T-cell (primary cell): ENCODE data around the gene SNX15. TPM values are rescaled to one million over a fixed set of nuclear protein-coding genes. Genes with fewer than 3 reads are reported as not detected.

ENCODE experiments used
- ATAC-seq, 4 experiments: fragments of 200-7000 bp in 3 of 4; fragments of 150-1000 bp in 1 of 4; cut with Tn5 transposase; replicated peaks in 1 of 4; 1 replicate in 3 of 4; 2 replicates in 1 of 4; pipeline ENCODE4 v1.10.0; 2021; ENCODE audit warnings: moderate library complexity in 3 of 4, mild to moderate bottlenecking in 2 of 4, moderate number of reproducible peaks in 1 of 4
- CTCF ChIA-PET, 2 donors: fragments of 300-600 bp; sonication (Branson Sonifier 250); formaldehyde crosslinking; loops; one replicate each; lab custom pipeline; 2022; ENCODE audit warnings: antibody characterized with exemption in 2 of 2; lab: Charles Lee
- POLR2A ChIA-PET, 2 donors: fragments of 300-600 bp; sonication (Branson Sonifier 250); formaldehyde crosslinking; loops; one replicate each; lab custom pipeline; 2022; ENCODE audit warnings: antibody characterized with exemption in 2 of 2; lab: Charles Lee
- DNase-seq, 35 experiments: peaks; one replicate each; pipeline versions ENCODE4 v3.0.0 to v3.0.0-alpha.2; 2013 to 2023
- H3K27ac ChIP-seq: one replicate; pipeline ENCODE4 v1.5.1; 2013; ENCODE audit warnings: low read length
- H3K27me3 ChIP-seq, 2 experiments: replicated peaks in 1 of 2; 1 replicate in 1 of 2; 2 replicates in 1 of 2; pipeline versions ENCODE4 v1.6.1 to v1.7.0; 2013; ENCODE audit warnings: low read length in 1 of 2, mixed read lengths in 1 of 2; ENCODE audit not compliant: control insufficient read depth in 2 of 2, insufficient read depth in 2 of 2; ENCODE audit errors: extremely low read depth in 1 of 2
- H3K36me3 ChIP-seq, 2 donors: 1 replicate in 1 of 2; 2 replicates in 1 of 2; pipeline versions ENCODE4 v1.6.1 to v1.7.0; 2013; ENCODE audit warnings: low read length in 1 of 2; ENCODE audit not compliant: control insufficient read depth in 2 of 2, insufficient read depth in 1 of 2; ENCODE audit errors: extremely low read depth in 1 of 2
- H3K4me1 ChIP-seq, 2 experiments: 1 replicate in 1 of 2; 2 replicates in 1 of 2; pipeline versions ENCODE4 v1.6.1 to v1.7.0; 2013; ENCODE audit warnings: low read length in 2 of 2, mixed read lengths in 1 of 2; ENCODE audit not compliant: insufficient read depth in 2 of 2, control insufficient read depth in 1 of 2; ENCODE audit errors: extremely low read depth in 1 of 2
- H3K4me3 ChIP-seq, 2 donors: 1 replicate in 1 of 2; 2 replicates in 1 of 2; pipeline versions ENCODE4 v1.5.1 to v1.7.0; 2013; ENCODE audit warnings: mild to moderate bottlenecking in 2 of 2, low read length in 1 of 2, moderate library complexity in 1 of 2; ENCODE audit not compliant: control insufficient read depth in 1 of 2; ENCODE audit errors: extremely low read depth in 1 of 2
- H3K9me3 ChIP-seq: 2 replicates; pipeline ENCODE4 v1.7.0; 2013
- H3K27ac Mint-ChIP-seq, 2 donors: one replicate each; pipeline ENCODE4 v1.8.0; 2020 to 2021; ENCODE audit warnings: mild to moderate bottlenecking in 2 of 2, mixed read lengths in 2 of 2
- H3K27me3 Mint-ChIP-seq, 2 donors: one replicate each; pipeline ENCODE4 v1.8.0; 2021 to 2022; ENCODE audit warnings: mixed read lengths in 2 of 2
- H3K36me3 Mint-ChIP-seq: one replicate; pipeline ENCODE4 v1.8.0; 2021; ENCODE audit warnings: mixed read lengths
- H3K4me1 Mint-ChIP-seq, 3 donors: one replicate each; pipeline ENCODE4 v1.8.0; 2020 to 2022; ENCODE audit warnings: mixed read lengths in 3 of 3, mild to moderate bottlenecking in 1 of 3
- H3K4me3 Mint-ChIP-seq, 3 donors: one replicate each; pipeline ENCODE4 v1.8.0; 2020 to 2022; ENCODE audit warnings: mild to moderate bottlenecking in 3 of 3, mixed read lengths in 3 of 3, moderate library complexity in 3 of 3
- H3K9me3 Mint-ChIP-seq, 3 donors: one replicate each; pipeline ENCODE4 v1.8.0; 2020 to 2022; ENCODE audit warnings: mixed read lengths in 3 of 3
- WGBS: methylation state at CpG from one replicate; pipeline ENCODE4 v1.1.5; 2013; ENCODE audit warnings: missing lambda C conversion rate; ENCODE audit not compliant: insufficient coverage; 5-methylcytosine and 5-hydroxymethylcytosine counted together
- total RNA-seq, 35 experiments: library from RNA in 6 of 35; stranded (reverse) in 6 of 35; fragments of 120-200 nt in 1 of 35; gene quantifications; one replicate each; pipeline versions ENCODE4 v1.2.1 to v1.2.4 and lab custom pipeline; 2013 to 2026

Gene SNX15
- total RNA-seq, 5 donors from 2014 or later (not counting 1 experiment from before 2014, with no cell fraction given): 19.6 to 28.6 (median 25.4) TPM

DNA sequence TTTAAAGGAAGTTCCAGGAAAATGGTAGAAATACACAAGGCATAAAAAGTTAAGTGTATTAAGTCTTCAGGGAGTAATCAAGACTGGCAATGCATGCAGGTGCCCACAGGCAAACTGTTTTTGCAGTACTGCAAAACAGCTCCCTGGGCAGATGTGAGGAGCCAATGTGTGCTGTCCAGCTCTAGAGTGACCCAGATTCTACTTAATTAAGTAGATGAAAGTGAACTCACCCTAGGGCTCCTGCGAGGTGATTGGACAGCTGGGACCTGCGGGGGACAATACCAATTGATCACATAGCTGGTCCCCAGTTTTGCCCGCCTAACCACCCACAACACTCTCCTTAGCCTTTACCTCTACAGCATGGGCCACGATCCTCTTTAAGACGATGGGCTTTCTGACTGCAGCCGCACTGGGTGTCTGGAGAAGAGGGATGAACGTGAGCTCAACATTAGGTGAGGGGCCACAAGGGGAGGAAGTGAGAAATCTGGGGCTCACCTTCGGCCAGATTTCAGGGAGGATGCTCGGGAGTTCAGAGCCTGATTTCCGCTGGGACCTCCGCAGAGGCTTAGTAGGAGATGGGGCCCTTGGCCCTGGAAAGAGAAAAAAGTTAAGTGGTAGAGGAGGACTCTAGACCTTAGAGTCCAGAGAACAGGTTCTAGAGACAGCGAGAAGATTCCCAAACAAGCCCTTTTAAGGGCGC lies 56.0 kb downstream of the SNX15 start:
- Mint-ChIP-seq H3K36me3 (peaks cover 6% of the 10 kb centered on the region), H3K27me3 (no peaks in the 10 kb centered on the region), H3K9me3 (no peaks in the 10 kb centered on the region), H3K4me3 (peak overlapping the region; percentile 88 to 93 (median 89)), H3K4me1 (peaks cover 28 to 38% (median 35%) of the 10 kb centered on the region in 3 donors), H3K27ac (peak overlapping the region; percentile 46 to 96)
- Histone ChIP-seq H3K36me3 (peaks cover 13 to 28% of the 10 kb centered on the region in 2 donors), H3K4me1 (peaks cover 11 to 27% of the 10 kb centered on the region in 2 experiments), H3K4me3 (peak overlapping the region; percentile 83 to 89), H3K9me3 (no peaks in the 10 kb centered on the region), H3K27ac (peak overlapping the region; percentile 92), H3K27me3 (no peaks in the 10 kb centered on the region)
- POLR2A ChIA-PET: interaction anchor here in 1 of 2 donors (0.6 kb wide), 1 partner anchor 574 kb away, joined by 3 read pairs; no protein-coding TSS in a partner anchor
- ATAC-seq: no peak
- WGBS: 3% methylated on average over 8 of the region's 13 CpGs
- peak in 1 of 35 experiments; percentile 2 for DNase-seq
- CTCF ChIA-PET: interaction anchor here (0.6 to 1.6 kb wide), 2 partner anchors 39 to 63 kb away, joined by 6 read pairs; partner anchors contain the start of genes FAU (in 1 of the 2) and MRPL49 (in 1 of the 2)

DNA sequence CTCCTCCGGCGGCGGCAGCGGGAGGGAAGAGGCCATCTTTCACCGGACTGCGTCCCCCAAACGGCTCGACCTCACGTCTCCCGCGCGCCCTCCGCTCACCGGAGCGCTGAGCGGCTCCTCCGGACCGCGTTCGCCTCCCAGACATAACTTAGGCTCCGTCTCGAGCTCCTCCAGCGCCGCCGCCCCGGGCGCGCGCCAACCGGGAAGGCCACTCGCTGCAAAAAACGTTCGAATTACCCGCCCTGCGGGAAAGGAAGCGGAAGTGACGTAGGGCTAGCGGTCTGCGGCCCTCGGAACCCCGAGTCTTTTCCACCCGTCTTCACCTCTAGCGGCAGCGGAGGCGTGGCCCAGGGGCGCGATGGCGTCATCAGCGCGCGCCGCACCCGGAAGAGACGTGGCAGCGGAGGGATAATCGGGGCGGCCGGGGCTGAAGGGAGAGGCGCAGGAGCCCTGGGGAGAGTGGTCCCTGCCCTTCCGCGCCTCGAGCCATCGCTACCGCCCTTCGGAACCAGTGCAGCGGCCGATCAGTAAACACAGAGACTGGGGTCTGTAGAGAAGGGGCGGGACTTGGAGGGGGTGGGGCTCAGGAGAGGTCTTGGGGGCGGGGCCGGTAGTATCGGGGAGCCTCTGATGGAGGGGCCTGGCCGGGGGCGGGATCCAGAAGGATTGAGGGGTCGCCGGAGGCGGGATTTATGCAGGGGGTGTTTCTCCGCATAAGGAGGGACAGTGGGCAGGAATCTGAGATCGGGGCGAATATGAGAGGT lies 56.8 kb downstream of the SNX15 start, which contains the start of the genes CDCA5 and ZFPL1:
CDCA5 (minus strand) TSS at position 207 of the 764 bp plus-strand sequence; CDS start at position 145, 62 bp downstream.
ZFPL1 (plus strand) TSS at position 389 of the 764 bp plus-strand sequence. CDS start 477 bp downstream, outside the sequence.
- POLR2A ChIA-PET: interaction anchor here in 1 of 2 donors (0.6 kb wide), 1 partner anchor 573 kb away, joined by 3 read pairs; no protein-coding TSS in a partner anchor
- peaks cover 13% of the 10 kb centered on the region for H3K36me3 Mint-ChIP-seq
- Histone ChIP-seq H3K4me3 (peak within 1 kb of the TSS; percentile 83 to 89), H3K9me3 (no peaks in the 10 kb centered on the region), H3K4me1 (peaks cover 11 to 22% of the 10 kb centered on the region in 2 experiments), H3K27ac (peak within 1 kb of the TSS; percentile 92), H3K27me3 (no peaks in the 10 kb centered on the region), H3K36me3 (peaks cover 15 to 35% of the 10 kb centered on the region in 2 donors)
- peak; percentile 91 to 98 (median 95) for DNase-seq
- H3K27me3 Mint-ChIP-seq: no peaks in the 10 kb centered on the region
- H3K27ac Mint-ChIP-seq: peak within 1 kb of the TSS; percentile 96
- CTCF ChIA-PET: interaction anchor here in 1 of 2 donors (0.6 to 1.6 kb wide), 2 partner anchors 38 to 60 kb away, joined by 3 to 6 read pairs; partner anchors contain the start of genes FAU and MRPL49
- ATAC-seq: peak; percentile 87 to 92 (median 91)
- WGBS: under 1% methylated on average over 71 of the region's 79 CpGs
- peak within 1 kb of the TSS; percentile 88 to 93 (median 89) for H3K4me3 Mint-ChIP-seq
- no peaks in the 10 kb centered on the region for H3K9me3 Mint-ChIP-seq
- peaks cover 26 to 34% (median 30%) of the 10 kb centered on the region in 3 donors for H3K4me1 Mint-ChIP-seq

DNA sequence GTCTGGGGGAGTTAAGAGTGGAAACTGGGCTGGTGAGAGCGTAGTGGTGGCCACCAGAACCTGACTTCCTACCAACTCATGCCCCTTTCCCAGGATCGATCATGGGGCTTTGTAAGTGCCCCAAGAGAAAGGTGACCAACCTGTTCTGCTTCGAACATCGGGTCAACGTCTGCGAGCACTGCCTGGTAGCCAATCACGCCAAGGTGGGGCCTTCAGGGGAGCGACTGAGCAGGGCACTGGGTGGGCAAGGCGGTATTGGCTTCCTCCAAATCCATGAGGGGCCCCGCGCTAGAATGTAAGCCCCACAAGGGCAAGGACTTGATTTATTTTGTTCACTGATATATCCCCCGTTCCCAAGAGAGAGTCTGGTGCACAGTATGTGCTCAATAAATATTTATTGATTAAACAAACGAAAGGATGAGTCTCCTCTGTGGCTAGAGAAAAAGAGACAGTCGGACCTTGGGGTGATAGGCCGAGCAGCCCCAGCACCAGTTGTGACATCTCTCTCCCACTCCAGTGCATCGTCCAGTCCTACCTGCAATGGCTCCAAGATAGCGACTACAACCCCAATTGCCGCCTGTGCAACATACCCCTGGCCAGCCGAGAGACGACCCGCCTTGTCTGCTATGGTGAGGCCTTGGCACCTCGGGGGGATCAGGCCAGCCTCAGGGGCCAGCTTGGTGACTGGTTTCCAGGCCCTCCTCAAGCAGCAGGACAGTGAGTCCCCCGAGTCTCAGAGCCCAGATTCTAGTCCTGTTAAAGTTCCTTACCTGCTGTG lies 57.5 kb downstream of the SNX15 start:
- ATAC-seq: no peak
- Histone ChIP-seq H3K9me3 (no peaks in the 10 kb centered on the region), H3K27ac (peak overlapping the region; percentile 92), H3K36me3 (peaks cover 15 to 38% of the 10 kb centered on the region in 2 donors), H3K4me3 (peak overlapping the region; percentile 83 to 89), H3K27me3 (no peaks in the 10 kb centered on the region), H3K4me1 (peaks cover 11 to 22% of the 10 kb centered on the region in 2 experiments)
- Mint-ChIP-seq H3K4me1 (peaks cover 26 to 34% (median 30%) of the 10 kb centered on the region in 3 donors), H3K9me3 (no peaks in the 10 kb centered on the region), H3K4me3 (peak overlapping the region; percentile 88 to 93 (median 89)), H3K27me3 (no peaks in the 10 kb centered on the region), H3K27ac (peak overlapping the region; percentile 96), H3K36me3 (peaks cover 20% of the 10 kb centered on the region)
- CTCF ChIA-PET: interaction anchor here in 1 of 2 donors (0.8 kb wide), 1 partner anchor 72 kb away, joined by 3 read pairs; no protein-coding TSS in a partner anchor
- POLR2A ChIA-PET: interaction anchor here in 1 of 2 donors (0.5 kb wide), 1 partner anchor 14 kb away, joined by 4 read pairs; no protein-coding TSS in a partner anchor
- 60% methylated on average over 19 of the region's 23 CpGs for WGBS
- DNase-seq: no peak

DNA sequence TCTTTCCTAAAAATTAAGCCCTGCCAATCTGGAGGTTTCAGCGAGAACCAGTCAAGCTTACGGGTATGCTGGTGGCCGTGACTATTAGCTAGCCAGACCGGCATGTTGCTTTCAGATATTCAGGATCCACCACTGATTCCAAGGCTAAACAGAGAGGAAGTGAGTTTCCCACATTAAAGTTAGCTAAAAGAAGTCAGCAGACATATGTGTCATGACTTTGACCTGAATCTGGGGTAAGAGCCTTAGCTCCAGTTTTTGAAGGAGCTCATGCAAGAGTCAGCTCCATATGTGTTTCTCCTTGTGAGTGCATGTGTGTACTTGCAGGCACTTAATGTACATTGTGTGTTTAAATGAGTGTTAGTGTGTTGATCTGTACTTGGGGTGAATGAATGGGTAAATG lies 58.2 kb downstream of the SNX15 start:
- Mint-ChIP-seq H3K27ac (peak overlapping the region; percentile 30 to 55), H3K27me3 (no peaks in the 10 kb centered on the region), H3K36me3 (peaks cover 20% of the 10 kb centered on the region), H3K4me3 (peak overlapping the region; percentile 88 to 93 (median 89)), H3K9me3 (no peaks in the 10 kb centered on the region), H3K4me1 (peaks cover 26 to 34% (median 30%) of the 10 kb centered on the region in 3 donors)
- H3K27me3 ChIP-seq: no peaks in the 10 kb centered on the region
- DNase-seq (no peak), ATAC-seq (no peak)
- H3K9me3 ChIP-seq: no peaks in the 10 kb centered on the region
- peaks cover 11 to 22% of the 10 kb centered on the region in 2 experiments for H3K4me1 ChIP-seq
- POLR2A ChIA-PET: interaction anchor here in 1 of 2 donors (0.5 kb wide), 1 partner anchor 13 kb away, joined by 4 read pairs; no protein-coding TSS in a partner anchor
- WGBS: no CpG with 5 or more reads among the region's 4 CpGs
- CTCF ChIA-PET: interaction anchor here in 1 of 2 donors (0.8 kb wide), 1 partner anchor 72 kb away, joined by 3 read pairs; no protein-coding TSS in a partner anchor
- H3K27ac ChIP-seq: no peak overlapping the region
- H3K36me3 ChIP-seq: peaks cover 15 to 38% of the 10 kb centered on the region in 2 donors
- no peak overlapping the region for H3K4me3 ChIP-seq

DNA sequence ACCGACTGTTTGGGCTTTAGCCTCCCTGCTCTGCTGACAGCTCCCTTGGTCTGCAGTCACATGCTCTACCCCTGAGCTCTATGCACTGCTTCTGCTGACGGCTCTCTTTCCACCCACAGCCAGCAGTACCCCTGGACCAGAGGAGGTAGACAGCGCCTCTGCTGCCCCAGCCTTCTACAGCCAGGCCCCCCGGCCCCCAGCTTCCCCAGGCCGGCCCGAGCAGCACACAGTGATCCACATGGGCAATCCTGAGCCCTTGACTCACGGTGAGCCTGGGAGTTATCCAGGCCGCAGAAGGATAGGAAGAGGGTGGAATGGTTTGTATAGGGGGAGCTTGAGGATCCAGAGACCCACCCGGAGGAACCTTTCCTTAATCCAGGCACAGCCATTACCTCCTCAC lies 59.6 kb downstream of the SNX15 start:
- H3K36me3 ChIP-seq: peaks cover 15 to 38% of the 10 kb centered on the region in 2 donors

More for the DNA sequence above, 59.6 kb downstream of the SNX15 start:
- Histone ChIP-seq H3K9me3 (no peaks in the 10 kb centered on the region), H3K27ac (no peak overlapping the region), H3K4me3 (no peak overlapping the region), H3K27me3 (no peaks in the 10 kb centered on the region), H3K4me1 (peaks cover 11 to 22% of the 10 kb centered on the region in 2 experiments)
- WGBS: 94% methylated on average over 4 of the region's 9 CpGs
- ATAC-seq (no peak), DNase-seq (no peak)
- peaks cover 20% of the 10 kb centered on the region for H3K36me3 Mint-ChIP-seq
- CTCF ChIA-PET: interaction anchor here in 1 of 2 donors (0.5 kb wide), 1 partner anchor 260 kb away, joined by 3 read pairs; no protein-coding TSS in a partner anchor
- peak overlapping the region in 1 of 3 donors; percentile 45 for H3K4me3 Mint-ChIP-seq
- H3K27ac Mint-ChIP-seq: no peak overlapping the region
- POLR2A ChIA-PET: interaction anchor here (0.6 kb wide), 2 partner anchors 80 to 207 kb away, joined by 3 to 4 read pairs; no protein-coding TSS in a partner anchor
- peaks cover 26 to 34% (median 30%) of the 10 kb centered on the region in 3 donors for H3K4me1 Mint-ChIP-seq
- no peaks in the 10 kb centered on the region for H3K9me3 Mint-ChIP-seq
- no peaks in the 10 kb centered on the region for H3K27me3 Mint-ChIP-seq
